Gastrocnemius medialis (tissue), 4 donors: ENCODE data around the gene DPP7. TPM values are rescaled to one million over a fixed set of nuclear protein-coding genes. Genes with fewer than 3 reads are reported as not detected.
"Not testable (repeated sequence)": the region's sequence is repeated elsewhere in the genome, so short reads cannot be mapped to it uniquely, and the experiment has no call there.

Source experiments
- ATAC-seq, 2 donors: fragments of 150-250 bp; one replicate each; pipeline ENCODE4 v1.9.1; 2016
- DNase-seq, 2 donors: peaks; one replicate each; pipeline ENCODE4 v3.0.0-alpha.2; 2019
- H3K27ac ChIP-seq, 4 donors: fragments of 200-600 bp; sonication (generic); 1 replicate in 1 of 4; 2 replicates in 3 of 4; pipeline ENCODE4 v1.5.1; 2016 to 2018; ENCODE audit warnings: mild to moderate bottlenecking in 2 of 4, moderate library complexity in 1 of 4
- H3K27me3 ChIP-seq, 3 donors: fragments of 200-600 bp; sonication (generic) in 2 of 3; 1 replicate in 1 of 3; 2 replicates in 2 of 3; pipeline versions ENCODE4 v1.5.1 to v1.6.0; 2016 to 2019; ENCODE audit warnings: mild to moderate bottlenecking in 1 of 3, moderate library complexity in 1 of 3
- H3K36me3 ChIP-seq, 2 donors: fragments of 200-600 bp; sonication (generic) in 1 of 2; one replicate each; pipeline ENCODE4 v1.5.1; 2017 to 2018
- H3K4me1 ChIP-seq, 2 donors: fragments of 200-600 bp; sonication (generic) in 1 of 2; one replicate each; pipeline ENCODE4 v1.5.1; 2016 to 2017; ENCODE audit warnings: mild to moderate bottlenecking in 2 of 2
- H3K4me3 ChIP-seq, 4 donors: fragments of 200-600 bp; sonication (generic) in 3 of 4; 1 replicate in 1 of 4; 2 replicates in 3 of 4; pipeline ENCODE4 v1.5.1; 2016 to 2019; ENCODE audit warnings: mild to moderate bottlenecking in 2 of 4
- H3K9me3 ChIP-seq, 3 donors: fragments of 200-600 bp; sonication (generic) in 2 of 3; 1 replicate in 1 of 3; 2 replicates in 2 of 3; pipeline ENCODE4 v1.5.1; 2016 to 2019
- POLR2A ChIP-seq, 2 donors: fragments of 450-650 bp; IDR thresholded peaks; one replicate each; pipeline ENCODE4 v1.6.1; 2017; ENCODE audit warnings: antibody characterized with exemption in 2 of 2, mild to moderate bottlenecking in 2 of 2, moderate library complexity in 2 of 2
- in situ Hi-C, 4 donors: fragments of 200-750 bp; cut with MboI; loops; one replicate each; pipeline versions ENCODE4 v1.15.0 to v1.8.0; 2017; ENCODE audit warnings: low sequenced_read_pairs in 4 of 4
- intact Hi-C: fragments of 100-400 bp; cut with DNase I; formaldehyde crosslinking; loops from one replicate; pipeline ENCODE4 v1.15.1; 2023; ENCODE audit warnings: low total_unique reads
- total RNA-seq, 4 donors: library from RNA; depleted of rRNA; stranded (reverse); fragments of >200 nt; gene quantifications; one replicate each; pipeline versions ENCODE4 v1.1.0 to v1.2.3, GENCODE V29; 2016
- TF ChIP-seq, protein P1 (sequence below), 5 experiments: fragments of 450-650 bp in 3 of 5; fragments of 200-600 bp in 2 of 5; sonication (generic) in 2 of 5; IDR thresholded peaks in 4 of 5; conservative IDR thresholded peaks in 1 of 5; 1 replicate in 4 of 5; 2 replicates in 1 of 5; pipeline ENCODE4 v1.5.1; 2016 to 2019; ENCODE audit warnings: antibody characterized with exemption in 5 of 5, mild to moderate bottlenecking in 3 of 5, moderate library complexity in 3 of 5

DPP7 gene
- total RNA-seq, 4 donors from 2014 or later, result 36.9 to 63.1 (median 55.9) TPM

DNA sequence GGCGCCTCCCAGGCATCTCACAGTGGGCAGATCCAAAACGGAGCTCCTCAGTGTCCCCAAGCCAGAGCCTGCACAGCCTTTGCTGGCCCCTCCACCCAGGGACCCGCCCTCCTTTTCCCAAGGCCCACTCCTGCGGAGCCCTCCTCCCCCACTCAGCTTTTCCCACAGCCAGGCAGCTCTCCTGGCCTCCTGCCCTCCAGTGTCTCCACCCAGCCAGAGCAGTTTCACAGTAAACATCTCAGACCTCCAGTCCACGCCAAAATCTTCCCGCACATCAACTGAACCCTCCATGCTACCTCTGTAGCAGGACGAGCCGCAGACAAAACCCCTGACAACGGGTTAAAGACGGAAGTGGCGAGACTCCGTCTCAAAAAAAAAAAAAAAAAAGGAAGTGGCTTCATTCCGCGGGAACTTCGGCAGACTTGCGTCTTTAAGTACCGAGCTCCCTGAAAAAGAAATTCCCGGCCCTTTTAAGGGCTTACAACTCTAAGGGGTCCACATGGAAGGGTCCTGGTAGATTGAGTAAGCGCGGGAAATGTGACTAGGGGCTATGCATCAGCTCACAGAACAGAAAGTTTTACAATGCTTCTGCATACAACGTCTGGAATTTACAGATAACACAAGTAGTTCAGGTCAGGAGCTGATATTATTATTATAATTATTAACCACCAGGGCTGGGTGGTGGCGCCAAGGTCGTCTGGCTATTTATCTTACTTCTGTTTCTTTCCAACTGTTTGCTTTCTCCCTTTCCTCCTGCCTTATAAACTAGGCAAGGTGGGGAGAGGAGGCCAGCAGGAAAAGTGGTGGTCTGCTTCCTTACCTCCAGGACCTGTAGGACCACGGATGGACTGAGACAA, 13.0 kb upstream of the DPP7 start:
- intact Hi-C loops (no loop called here), in situ Hi-C loops (loop anchor here in 2 of 4 donors (10.0 kb wide), 2 partner anchors 87 to 97 kb away; partner anchors contain the start of genes CYSRT1 (in 1 of the 2), RNF208 (in 1 of the 2) and RNF224 (in 1 of the 2))
- no peaks in the 10 kb centered on the region for H3K9me3 ChIP-seq
- peaks cover 12 to 17% of the 10 kb centered on the region in 2 donors for H3K4me1 ChIP-seq
- H3K4me3 ChIP-seq, result peak overlapping the region in 2 of 4 donors; percentile 17 to 38
- H3K27ac ChIP-seq, result peak overlapping the region in 1 of 4 donors; percentile 27
- no peak for ATAC-seq
- H3K36me3 ChIP-seq, result no peaks in the 10 kb centered on the region
- peaks cover 10 to 21% (median 12%) of the 10 kb centered on the region in 3 donors for H3K27me3 ChIP-seq
- no peak for DNase-seq
- no peak for TF ChIP-seq POLR2A (IDR thresholded peaks at IDR 0.05)
- TF ChIP-seq, protein P1, sequence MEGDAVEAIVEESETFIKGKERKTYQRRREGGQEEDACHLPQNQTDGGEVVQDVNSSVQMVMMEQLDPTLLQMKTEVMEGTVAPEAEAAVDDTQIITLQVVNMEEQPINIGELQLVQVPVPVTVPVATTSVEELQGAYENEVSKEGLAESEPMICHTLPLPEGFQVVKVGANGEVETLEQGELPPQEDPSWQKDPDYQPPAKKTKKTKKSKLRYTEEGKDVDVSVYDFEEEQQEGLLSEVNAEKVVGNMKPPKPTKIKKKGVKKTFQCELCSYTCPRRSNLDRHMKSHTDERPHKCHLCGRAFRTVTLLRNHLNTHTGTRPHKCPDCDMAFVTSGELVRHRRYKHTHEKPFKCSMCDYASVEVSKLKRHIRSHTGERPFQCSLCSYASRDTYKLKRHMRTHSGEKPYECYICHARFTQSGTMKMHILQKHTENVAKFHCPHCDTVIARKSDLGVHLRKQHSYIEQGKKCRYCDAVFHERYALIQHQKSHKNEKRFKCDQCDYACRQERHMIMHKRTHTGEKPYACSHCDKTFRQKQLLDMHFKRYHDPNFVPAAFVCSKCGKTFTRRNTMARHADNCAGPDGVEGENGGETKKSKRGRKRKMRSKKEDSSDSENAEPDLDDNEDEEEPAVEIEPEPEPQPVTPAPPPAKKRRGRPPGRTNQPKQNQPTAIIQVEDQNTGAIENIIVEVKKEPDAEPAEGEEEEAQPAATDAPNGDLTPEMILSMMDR (IDR thresholded peaks at IDR 0.05 in 4 of 5, conservative IDR thresholded peaks at IDR 0.05 in 1 of 5), result no peak

DNA sequence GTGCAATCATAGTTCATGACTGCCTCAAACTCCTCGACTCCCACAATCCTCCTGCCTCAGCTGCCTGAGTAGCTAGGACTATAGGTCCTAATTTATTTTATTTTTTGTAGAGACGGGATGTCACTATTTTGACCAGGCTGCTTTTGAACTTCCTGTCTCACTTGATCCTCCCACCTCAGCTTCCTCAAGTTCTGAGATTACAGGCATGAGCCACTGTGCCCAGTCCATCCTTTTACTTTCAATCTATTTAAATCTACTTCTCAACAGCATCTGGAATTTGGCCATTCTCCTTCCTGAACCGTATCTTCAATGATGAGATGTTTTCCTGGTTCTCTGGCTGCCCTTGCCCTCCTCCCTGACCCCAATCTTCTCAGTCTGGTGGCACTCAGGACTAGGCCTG, 12.3 kb upstream of the DPP7 start:
- Histone ChIP-seq H3K4me3 (peak overlapping the region in 1 of 4 donors; percentile 38), H3K27me3 (peaks cover 8 to 17% (median 11%) of the 10 kb centered on the region in 3 donors), H3K9me3 (no peaks in the 10 kb centered on the region), H3K4me1 (peaks cover 12 to 17% of the 10 kb centered on the region in 2 donors), H3K36me3 (no peaks in the 10 kb centered on the region), H3K27ac (peak overlapping the region in 1 of 4 donors; percentile 27)
- TF ChIP-seq, protein P1 (IDR thresholded peaks at IDR 0.05 in 4 of 5, conservative IDR thresholded peaks at IDR 0.05 in 1 of 5), result no peak
- TF ChIP-seq POLR2A (IDR thresholded peaks at IDR 0.05), result no peak
- DNase-seq (no peak), ATAC-seq (no peak)
- intact Hi-C loops (no loop called here), in situ Hi-C loops (loop anchor here in 2 of 4 donors (10.0 kb wide), 2 partner anchors 88 to 98 kb away; partner anchors contain the start of genes CYSRT1 (in 1 of the 2), RNF208 (in 1 of the 2) and RNF224 (in 1 of the 2))

DNA sequence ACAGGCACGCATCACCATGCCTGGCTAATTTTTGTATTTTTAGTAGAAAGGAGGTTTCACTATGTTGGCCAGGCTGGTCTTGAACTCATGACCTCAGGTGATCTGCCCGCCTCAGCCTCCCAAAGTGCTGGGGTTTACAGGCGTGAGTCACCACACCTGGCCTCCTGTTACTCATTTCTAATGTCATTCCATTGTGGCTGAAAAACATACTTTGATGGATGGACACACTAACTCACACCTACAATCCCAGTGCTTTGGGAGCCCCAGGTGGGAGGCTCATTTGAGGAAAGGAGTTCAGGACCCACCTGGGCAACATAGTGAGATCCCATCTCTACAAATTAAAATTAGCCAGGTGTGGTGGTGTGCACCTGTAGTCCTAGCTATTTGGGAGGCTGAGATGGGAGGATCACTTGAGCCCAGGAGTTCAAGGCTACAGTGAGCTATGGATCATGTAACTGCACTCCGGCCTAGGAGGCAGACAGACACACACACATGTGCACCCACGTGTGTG, 9.5 kb upstream of the DPP7 start:
- H3K9me3 ChIP-seq, H3K4me3 ChIP-seq, ATAC-seq, intact Hi-C loops, DNase-seq, H3K27ac ChIP-seq, H3K27me3 ChIP-seq, H3K36me3 ChIP-seq: not testable (repeated sequence)
- in situ Hi-C loops, result loop anchor here in 2 of 4 donors (10.0 kb wide), 2 partner anchors 91 to 101 kb away; partner anchors contain the start of genes CYSRT1 (in 1 of the 2), RNF208 (in 1 of the 2) and RNF224 (in 1 of the 2)
- peaks cover 12 to 16% of the 10 kb centered on the region in 2 donors for H3K4me1 ChIP-seq

DNA sequence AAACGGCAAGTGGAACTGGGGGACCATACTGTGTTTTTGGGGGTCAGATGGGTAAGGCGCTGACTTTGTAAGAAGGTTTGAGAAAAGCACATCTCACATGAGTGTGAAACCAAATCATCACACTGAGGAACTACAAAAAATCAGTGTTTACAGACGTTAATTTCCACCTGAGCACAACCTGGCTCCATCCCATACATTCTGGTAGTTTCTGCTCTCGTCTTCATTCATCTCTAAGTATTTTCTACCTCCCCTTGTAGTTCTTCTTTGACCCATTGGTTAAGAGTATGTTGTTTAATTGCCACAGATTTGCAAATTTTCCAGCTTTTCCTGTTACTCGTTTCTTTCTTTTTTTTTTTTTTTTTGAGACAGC, 8.9 kb upstream of the DPP7 start:
- no peaks in the 10 kb centered on the region for H3K27me3 ChIP-seq
- H3K9me3 ChIP-seq, result no peaks in the 10 kb centered on the region
- DNase-seq (no peak), ATAC-seq (no peak)
- in situ Hi-C loops, result loop anchor here in 2 of 4 donors (10.0 kb wide), 2 partner anchors 91 to 101 kb away; partner anchors contain the start of genes CYSRT1 (in 1 of the 2), RNF208 (in 1 of the 2) and RNF224 (in 1 of the 2)
- intact Hi-C loops, result no loop called here
- H3K36me3 ChIP-seq, result no peaks in the 10 kb centered on the region
- no peak overlapping the region for H3K27ac ChIP-seq
- peaks cover 10% of the 10 kb centered on the region in 2 donors for H3K4me1 ChIP-seq
- H3K4me3 ChIP-seq, result no peak overlapping the region
- TF ChIP-seq, protein P1 (IDR thresholded peaks at IDR 0.05 in 4 of 5, conservative IDR thresholded peaks at IDR 0.05 in 1 of 5), result no peak
- TF ChIP-seq POLR2A (IDR thresholded peaks at IDR 0.05), result no peak

DNA sequence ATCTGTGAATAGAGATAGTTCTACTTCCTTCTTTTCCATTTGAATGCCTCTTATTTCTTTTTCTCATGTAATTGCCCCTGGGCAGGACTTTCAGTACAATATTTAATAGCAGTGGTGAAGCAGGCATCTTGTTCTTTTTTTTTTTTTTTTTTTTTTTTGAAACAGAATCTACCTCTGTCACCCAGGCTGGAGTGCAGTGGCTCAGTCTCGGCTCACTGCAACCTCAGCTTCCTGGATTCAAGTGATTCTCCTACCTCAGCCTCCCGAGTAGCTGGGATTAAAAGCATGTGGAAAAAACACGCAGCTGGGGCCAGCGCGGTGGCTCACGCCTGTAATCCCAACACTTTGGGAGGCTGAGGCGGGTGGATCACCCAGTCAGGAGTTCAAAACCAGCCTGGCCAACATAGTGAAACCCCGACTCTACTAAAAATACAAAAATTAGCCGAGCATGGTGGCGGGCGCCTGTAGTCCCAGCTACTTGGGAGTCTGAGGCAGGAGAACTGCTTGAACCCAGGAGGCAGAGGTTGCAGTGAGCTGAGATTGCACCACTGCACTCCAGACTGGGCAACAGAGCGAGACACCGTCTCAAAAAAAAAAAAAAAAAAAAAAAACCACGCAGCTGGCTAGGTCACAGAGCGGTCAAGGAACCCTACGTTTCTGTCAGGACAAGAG, 8.4 kb upstream of the DPP7 start:
- intact Hi-C loops, H3K4me1 ChIP-seq, H3K36me3 ChIP-seq, DNase-seq, H3K9me3 ChIP-seq, H3K4me3 ChIP-seq, H3K27me3 ChIP-seq, ATAC-seq, H3K27ac ChIP-seq: not testable (repeated sequence)
- in situ Hi-C loops, result loop anchor here in 2 of 4 donors (10.0 kb wide), 2 partner anchors 92 to 102 kb away; partner anchors contain the start of genes CYSRT1 (in 1 of the 2), RNF208 (in 1 of the 2) and RNF224 (in 1 of the 2)

DNA sequence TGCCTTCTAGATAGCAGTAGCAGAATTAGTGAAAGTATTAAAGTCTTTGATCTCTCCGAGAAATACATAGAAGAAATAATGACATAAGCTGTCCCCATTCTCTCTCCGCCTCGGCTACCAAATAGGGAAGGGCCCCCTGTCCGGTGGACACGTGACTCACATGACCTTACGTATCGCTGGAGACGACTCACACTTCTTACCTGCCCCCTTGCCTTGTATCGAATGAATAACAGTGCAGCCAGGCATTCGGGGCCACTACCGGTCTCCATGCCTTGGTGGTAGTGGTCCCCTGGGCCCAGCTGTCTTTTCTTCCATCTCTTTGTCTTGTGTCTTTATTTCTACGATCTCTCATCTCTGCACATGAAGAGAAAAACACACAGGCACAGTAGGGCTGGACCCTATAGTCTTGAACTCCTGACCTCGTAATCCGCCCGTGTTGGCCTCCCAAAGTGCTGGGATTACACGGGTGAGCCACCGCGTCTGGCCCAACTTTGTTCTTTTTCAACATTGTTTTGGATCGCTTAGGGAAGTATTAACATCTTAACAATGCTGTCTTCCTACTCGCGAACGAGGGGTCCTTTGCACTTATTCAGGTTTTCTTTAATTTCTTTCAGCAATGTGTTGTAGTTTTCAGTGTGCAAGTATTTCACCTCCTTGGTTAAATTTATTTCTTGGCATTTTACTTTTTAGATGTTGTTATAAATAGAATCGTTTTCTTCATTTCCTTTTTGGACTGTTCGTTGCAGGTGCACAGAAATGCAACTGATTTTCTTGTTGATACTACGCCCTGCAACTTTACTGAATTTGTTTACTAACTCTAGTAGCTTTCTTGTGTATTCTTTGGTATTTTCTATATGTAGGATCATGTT, 7.6 kb upstream of the DPP7 start:
- in situ Hi-C loops, result loop anchor here in 2 of 4 donors (10.0 kb wide), 2 partner anchors 93 to 103 kb away; partner anchors contain the start of genes CYSRT1 (in 1 of the 2), RNF208 (in 1 of the 2) and RNF224 (in 1 of the 2)
- H3K36me3 ChIP-seq, H3K9me3 ChIP-seq, intact Hi-C loops, H3K27ac ChIP-seq, H3K4me1 ChIP-seq, DNase-seq, H3K27me3 ChIP-seq, H3K4me3 ChIP-seq, ATAC-seq: not testable (repeated sequence)

DNA sequence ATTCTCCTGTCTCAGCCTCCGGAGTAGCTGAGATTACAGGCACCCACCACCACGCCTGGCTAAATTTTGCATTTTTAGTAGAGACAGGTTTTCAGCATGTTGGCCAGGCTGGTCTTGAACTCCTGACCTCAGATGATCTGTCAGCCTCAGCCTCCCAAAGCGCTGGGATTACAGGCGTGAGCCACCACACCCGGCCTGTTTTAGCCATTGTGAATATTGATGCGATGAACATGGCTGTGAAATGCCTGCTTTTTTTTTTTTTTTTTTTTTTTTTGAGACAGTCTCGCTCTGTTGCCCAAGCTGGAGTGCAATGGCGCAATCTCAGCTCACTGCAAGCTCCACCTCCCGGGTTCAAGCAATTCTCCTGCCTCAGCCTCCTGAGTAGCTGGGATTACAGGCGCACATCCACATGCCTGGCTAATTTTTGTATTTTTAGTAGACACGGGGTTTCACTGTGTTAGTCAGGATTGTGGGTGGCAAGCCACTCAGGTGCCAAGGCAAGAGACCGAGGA, 3.6 kb upstream of the DPP7 start:
- DNase-seq, H3K27ac ChIP-seq, H3K4me3 ChIP-seq, ATAC-seq, H3K4me1 ChIP-seq, H3K27me3 ChIP-seq, H3K36me3 ChIP-seq, H3K9me3 ChIP-seq: not testable (repeated sequence)
- intact Hi-C loops, result loop anchor here (2.0 kb wide), 1 partner anchor 109 kb away; the partner anchor contains the start of gene RNF224
- in situ Hi-C loops, result loop anchor here in 2 of 4 donors (10.0 kb wide), 1 partner anchor 117 kb away; the partner anchor contains the start of gene SLC34A3 (in 2 of the 2)
